MM.1S (cell line): Measurements from ENCODE around the gene STRIP2.

Experiments used
- DNase-seq: peaks from one replicate; pipeline ENCODE4 v3.0.0-alpha.2; 2015
- H2AFZ ChIP-seq: fragments of 300-600 bp; sonication (generic); 2 replicates; pipeline ENCODE4 v1.6.0; 2016; ENCODE audit warnings: antibody characterized with exemption, low read length
- H3F3A ChIP-seq: fragments of 300-600 bp; sonication (generic); 2 replicates; pipeline ENCODE4 v1.6.1; 2016; ENCODE audit warnings: mild to moderate bottlenecking, antibody characterized with exemption, low read length, moderate library complexity, mixed read lengths; ENCODE audit not compliant: insufficient read depth
- H3K27ac ChIP-seq: fragments of 300-600 bp; sonication (generic); 2 replicates; pipeline ENCODE4 v1.5.1; 2016; ENCODE audit warnings: mild to moderate bottlenecking, low read length
- H3K27me3 ChIP-seq: fragments of 300-600 bp; sonication (generic); replicated peaks from 2 replicates; pipeline ENCODE4 v1.6.0; 2016; ENCODE audit warnings: low read length; ENCODE audit not compliant: insufficient read depth
- H3K36me3 ChIP-seq: fragments of 300-600 bp; sonication (generic); replicated peaks from 2 replicates; pipeline ENCODE4 v1.6.1; 2016; ENCODE audit warnings: mild to moderate bottlenecking, low read length, mixed read lengths; ENCODE audit not compliant: insufficient read depth
- H3K4me1 ChIP-seq: fragments of 300-600 bp; sonication (generic); 2 replicates; pipeline ENCODE4 v1.6.1; 2016; ENCODE audit warnings: low read length, mixed read lengths
- H3K4me2 ChIP-seq: fragments of 300-600 bp; sonication (generic); 2 replicates; pipeline ENCODE4 v1.6.0; 2016; ENCODE audit warnings: low read depth, low read length
- H3K4me3 ChIP-seq: fragments of 300-600 bp; sonication (generic); 2 replicates; pipeline ENCODE4 v1.5.1; 2016; ENCODE audit warnings: low read length, mixed read lengths
- H3K79me2 ChIP-seq: fragments of 300-600 bp; sonication (generic); 2 replicates; pipeline ENCODE4 v1.6.1; 2016; ENCODE audit warnings: mixed run types, low read length, mixed read lengths
- H3K9ac ChIP-seq: fragments of 300-600 bp; sonication (generic); 2 replicates; pipeline ENCODE4 v1.6.1; 2016; ENCODE audit warnings: low read length, mixed read lengths
- H3K9me2 ChIP-seq: fragments of 300-600 bp; sonication (generic); replicated peaks from 2 replicates; pipeline ENCODE4 v1.6.1; 2016; ENCODE audit warnings: mild to moderate bottlenecking, low read length, mixed read lengths; ENCODE audit not compliant: insufficient read depth
- H3K9me3 ChIP-seq: fragments of 300-600 bp; sonication (generic); replicated peaks from 2 replicates; pipeline ENCODE4 v1.6.1; 2016; ENCODE audit warnings: mild to moderate bottlenecking, low read length, mixed read lengths; ENCODE audit not compliant: insufficient read depth
- H4K20me1 ChIP-seq: fragments of 300-600 bp; sonication (generic); 2 replicates; pipeline ENCODE4 v1.6.1; 2016; ENCODE audit warnings: mild to moderate bottlenecking, low read length, moderate library complexity, mixed read lengths; ENCODE audit not compliant: insufficient read depth
- CTCF ChIP-seq: fragments of 300-600 bp; sonication (generic); IDR thresholded peaks from 2 replicates; pipeline ENCODE4 v1.5.1; 2016; ENCODE audit warnings: antibody characterized with exemption, low read length, mixed read lengths
- EZH2 ChIP-seq: fragments of 300-600 bp; sonication (generic); optimal IDR thresholded peaks from 2 replicates; pipeline ENCODE3; 2017; ENCODE audit warnings: low read depth, mild to moderate bottlenecking, antibody characterized with exemption, low read length, mixed read lengths
- EZH2phosphoT487 ChIP-seq: fragments of 300-600 bp; sonication (generic); IDR thresholded peaks from 2 replicates; pipeline ENCODE4 v1.6.1; 2018; ENCODE audit warnings: antibody characterized with exemption, low read length

STRIP2 gene

DNA sequence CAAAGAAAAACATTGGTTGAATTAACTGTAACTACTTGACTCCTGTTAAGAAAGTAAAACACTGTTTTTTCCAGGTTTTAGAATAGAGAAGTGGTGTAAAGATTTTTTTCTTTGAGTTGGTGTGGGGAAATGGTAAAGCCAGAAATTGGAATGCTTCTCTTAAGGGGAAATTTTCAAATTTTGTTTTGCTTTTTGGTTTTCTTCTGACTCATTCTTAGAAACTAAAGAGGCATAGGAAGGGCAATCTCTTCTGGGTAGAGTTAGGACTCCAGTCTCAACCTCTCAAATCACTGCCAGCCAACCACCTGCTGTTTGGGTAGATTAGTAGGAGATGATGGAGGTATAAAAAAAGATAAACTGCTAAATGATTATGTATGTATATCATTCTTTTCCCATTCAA, 47.7 kb upstream of the STRIP2 start:
- Histone ChIP-seq H4K20me1 (no peaks in the 10 kb centered on the region), H3K79me2 (no peaks in the 10 kb centered on the region), H3K9ac (no peak overlapping the region), H3K27ac (no peak overlapping the region), H2AFZ (no peak overlapping the region), H3K27me3 (no peaks in the 10 kb centered on the region), H3K36me3 (no peaks in the 10 kb centered on the region), H3F3A (peaks cover 2% of the 10 kb centered on the region; the same call in 1 of the 2 replicates), H3K4me2 (no peak overlapping the region), H3K4me3 (no peak overlapping the region), H3K9me3 (no peaks in the 10 kb centered on the region), H3K4me1 (peaks cover 10% of the 10 kb centered on the region), H3K9me2 (no peaks in the 10 kb centered on the region)
- TF ChIP-seq CTCF, result no peak
- no peak for TF ChIP-seq EZH2phosphoT487
- TF ChIP-seq EZH2, result no peak
- DNase-seq, result no peak

GRCh38 chr7:129387537-129387936, 46.7 kb upstream of the STRIP2 start:
- no peak overlapping the region for H3K9ac ChIP-seq

GRCh38 chr7:129388333-129389098, 45.7 kb upstream of the STRIP2 start:
- Histone ChIP-seq H3K9me3 (no peaks in the 10 kb centered on the region), H2AFZ (no peak overlapping the region), H3K27me3 (no peaks in the 10 kb centered on the region), H3K4me2 (no peak overlapping the region), H3K9ac (no peak overlapping the region), H3K9me2 (no peaks in the 10 kb centered on the region), H3K36me3 (no peaks in the 10 kb centered on the region), H3K4me1 (peaks cover 16% of the 10 kb centered on the region), H3F3A (peaks cover 4% of the 10 kb centered on the region; the same call in 1 of the 2 replicates), H3K4me3 (no peak overlapping the region), H4K20me1 (no peaks in the 10 kb centered on the region), H3K27ac (no peak overlapping the region), H3K79me2 (no peaks in the 10 kb centered on the region)
- DNase-seq, result no peak
- TF ChIP-seq EZH2phosphoT487, result no peak
- TF ChIP-seq EZH2, result no peak
- no peak for TF ChIP-seq CTCF

More at GRCh38 chr7:129387537-129387936, 46.7 kb upstream of the STRIP2 start:
- Histone ChIP-seq H3K27ac (no peak overlapping the region), H3K4me1 (peaks cover 13% of the 10 kb centered on the region), H2AFZ (no peak overlapping the region), H3K79me2 (no peaks in the 10 kb centered on the region), H3K9me3 (no peaks in the 10 kb centered on the region), H3F3A (peaks cover 4% of the 10 kb centered on the region; the same call in 1 of the 2 replicates), H4K20me1 (no peaks in the 10 kb centered on the region), H3K36me3 (no peaks in the 10 kb centered on the region), H3K9me2 (no peaks in the 10 kb centered on the region), H3K4me2 (no peak overlapping the region), H3K4me3 (no peak overlapping the region), H3K27me3 (no peaks in the 10 kb centered on the region)
- no peak for DNase-seq
- TF ChIP-seq EZH2phosphoT487, result no peak

DNA sequence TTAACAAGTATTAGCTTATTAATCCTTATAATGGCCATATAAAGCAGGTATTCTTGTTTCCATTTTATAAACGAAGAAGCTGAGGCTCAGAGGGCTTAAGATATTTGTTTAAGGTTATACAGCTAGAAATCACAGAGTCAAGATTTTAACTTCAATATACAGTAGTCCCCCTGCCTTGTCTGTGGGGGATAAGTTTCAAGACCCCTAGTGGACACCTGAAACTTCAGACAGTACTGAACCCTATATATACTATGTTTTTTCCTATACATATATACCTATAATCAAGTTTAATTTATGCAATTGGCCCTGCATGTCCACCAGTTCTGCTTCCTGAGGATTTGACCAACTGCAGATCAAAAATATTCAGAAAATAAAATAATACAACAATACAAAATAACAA, 44.4 kb upstream of the STRIP2 start:
- Histone ChIP-seq H3K4me2 (no peak overlapping the region), H3K9ac (no peak overlapping the region), H3F3A (peaks cover 4% of the 10 kb centered on the region; the same call in 1 of the 2 replicates), H3K4me1 (peaks cover 16% of the 10 kb centered on the region), H3K27me3 (no peaks in the 10 kb centered on the region), H3K4me3 (no peak overlapping the region), H3K79me2 (no peaks in the 10 kb centered on the region), H3K27ac (no peak overlapping the region), H3K9me3 (no peaks in the 10 kb centered on the region), H4K20me1 (no peaks in the 10 kb centered on the region), H3K36me3 (no peaks in the 10 kb centered on the region), H2AFZ (no peak overlapping the region), H3K9me2 (no peaks in the 10 kb centered on the region)
- no peak for DNase-seq
- TF ChIP-seq CTCF, result no peak
- no peak for TF ChIP-seq EZH2
- no peak for TF ChIP-seq EZH2phosphoT487
